ENCODE results near the gene PRR30.
"Not testable (repeated sequence)": the region's sequence is repeated elsewhere in the genome, so short reads cannot be mapped to it uniquely, and the experiment has no call there.

Gene PRR30

GRCh38 chr2:27139310-27139709 lies at the start of gene PRR30:
PRR30 (minus strand) TSS chr2:27139410; CDS start chr2:27138329, 1,081 bp downstream.
- DNase-seq (ENCODE audit: low read depth, low spot score) = no peak

- no peak for DNase-seq (ENCODE audit: low read depth, low spot score)
These were observed 47.6 kb upstream of the PRR30 start for GRCh38 chr2:27186613-27187345.

GRCh38 chr2:27185331-27186026 lies 46.3 kb upstream of the PRR30 start:
- DNase-seq (ENCODE audit: low read depth, low spot score) = no peak

GRCh38 chr2:27184115-27184514 lies 44.9 kb upstream of the PRR30 start:
- DNase-seq (ENCODE audit: low read depth, low spot score) = no peak

GRCh38 chr2:27182346-27182745 lies 43.1 kb upstream of the PRR30 start:
- no peak for DNase-seq (ENCODE audit: low read depth, low spot score)

- no peak for DNase-seq (ENCODE audit: low read depth, low spot score)
These were observed 40.3 kb upstream of the PRR30 start for GRCh38 chr2:27179344-27180000.

GRCh38 chr2:27178469-27178868 lies 39.3 kb upstream of the PRR30 start:
- DNase-seq (ENCODE audit: low read depth, low spot score) = no peak

- DNase-seq (ENCODE audit: low read depth, low spot score) = no peak
These were observed 38.5 kb upstream of the PRR30 start for GRCh38 chr2:27177441-27178351.

- not testable (repeated sequence) for DNase-seq (ENCODE audit: low read depth, low spot score)
These were observed 36.6 kb upstream of the PRR30 start for GRCh38 chr2:27175781-27176180.

- DNase-seq (ENCODE audit: low read depth, low spot score) = no peak
These were observed 36.1 kb upstream of the PRR30 start for GRCh38 chr2:27175330-27175729.

- no peak for DNase-seq (ENCODE audit: low read depth, low spot score)
These were observed 35.4 kb upstream of the PRR30 start for GRCh38 chr2:27174638-27175037.

GRCh38 chr2:27171351-27171848 lies 32.2 kb upstream of the PRR30 start:
- DNase-seq (ENCODE audit: low read depth, low spot score) = no peak

- no peak for DNase-seq (ENCODE audit: low read depth, low spot score)
These were observed 31.5 kb upstream of the PRR30 start for GRCh38 chr2:27170581-27171337.

- no peak for DNase-seq (ENCODE audit: low read depth, low spot score)
These were observed 26.0 kb upstream of the PRR30 start for GRCh38 chr2:27164960-27165763.

- DNase-seq (ENCODE audit: low read depth, low spot score) = no peak
These were observed 23.2 kb upstream of the PRR30 start for GRCh38 chr2:27162151-27163121.

- DNase-seq (ENCODE audit: low read depth, low spot score) = no peak
These were observed 21.0 kb upstream of the PRR30 start for GRCh38 chr2:27160191-27160590.

GRCh38 chr2:27159271-27159670 lies 20.1 kb upstream of the PRR30 start:
- DNase-seq (ENCODE audit: low read depth, low spot score) = no peak

GRCh38 chr2:27158468-27158867 lies 19.3 kb upstream of the PRR30 start:
- no peak for DNase-seq (ENCODE audit: low read depth, low spot score)

- DNase-seq (ENCODE audit: low read depth, low spot score) = no peak
These were observed 15.9 kb upstream of the PRR30 start for GRCh38 chr2:27155069-27155520.
